Measurements from ENCODE around the gene MSI2.

DNA sequence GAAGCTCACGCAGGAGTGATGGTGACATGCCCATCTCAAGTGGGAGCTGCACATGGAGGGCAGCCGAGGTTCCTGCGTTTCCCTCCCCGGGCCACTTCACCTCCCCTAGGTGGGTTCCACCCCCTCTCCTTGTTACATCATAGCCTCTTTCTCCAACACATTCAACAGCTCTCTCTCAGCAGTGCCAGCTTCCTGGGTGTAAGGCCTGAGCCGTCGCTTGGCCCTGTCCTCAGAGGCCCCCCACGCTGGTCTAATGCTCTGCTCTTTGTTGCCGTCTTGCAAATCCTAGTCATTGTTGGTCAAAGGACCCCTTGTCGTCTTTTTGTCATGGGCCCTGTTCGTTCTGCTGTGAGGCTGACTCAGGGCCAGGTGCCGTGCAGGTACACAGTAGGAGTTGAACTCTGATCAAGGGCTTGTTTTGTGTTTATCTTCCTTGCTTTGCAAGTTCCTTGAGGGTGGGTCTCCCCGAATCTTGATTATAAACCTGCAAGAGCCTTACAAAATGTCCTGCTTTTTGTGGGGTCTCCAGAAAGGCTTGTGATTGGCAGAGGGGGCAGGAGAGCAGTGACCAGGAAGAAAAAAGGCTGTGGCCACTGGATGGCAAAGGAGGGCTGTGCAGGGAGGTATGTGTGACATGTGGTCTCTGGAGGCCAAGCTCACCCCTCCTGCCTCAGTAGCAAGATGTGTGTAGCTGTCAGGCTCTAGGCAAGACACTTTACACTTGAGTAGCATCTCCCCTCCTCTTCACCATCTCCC, 352.2 kb downstream of the MSI2 start:
- TF ChIP-seq POLR2A (IDR thresholded peaks at IDR 0.05; ENCODE audit: low read depth, low read length), result no peak
- TF ChIP-seq TAF1 (IDR thresholded peaks at IDR 0.05; ENCODE audit: borderline replicate concordance, low read depth, low read length), result no peak
- TF ChIP-seq POLR2AphosphoS5 (IDR thresholded peaks at IDR 0.05; ENCODE audit: low read depth, low read length), result no peak
